Measurements from ENCODE around the gene SKIDA1. TPM values are rescaled to one million over a fixed set of nuclear protein-coding genes. Genes with fewer than 3 reads are reported as not detected.
A peak's percentile ranks its signal among the peaks of the same experiment; 100 is the strongest.
"Not testable (repeated sequence)": the region's sequence is repeated elsewhere in the genome, so short reads cannot be mapped to it uniquely, and the experiment has no call there.

The SKIDA1 gene
- 1 to 10 TPM in 2 of 4 donors, under 1 TPM in 2; 0.53 to 3.0 (median 1.2) TPM for total RNA-seq

GRCh38 chr10:21525367-21526187 lies at the start of gene SKIDA1:
Gene SKIDA1 (minus strand): TSS chr10:21525682. CDS start chr10:21517822, 7,860 bp downstream.
- Histone ChIP-seq H3K27ac (peak within 1 kb of the TSS; percentile 98), H3K4me1 (peaks cover 40% of the 10 kb centered on the region), H3K4me3 (peak within 1 kb of the TSS; percentile 67), H3K36me3 (no peaks in the 10 kb centered on the region), H3K27me3 (no peaks in the 10 kb centered on the region), H3K9me3 (no peaks in the 10 kb centered on the region)
- WGBS, result 3% methylated on average over 27 of the region's 64 CpGs
- TF ChIP-seq POLR2AphosphoS5 (IDR thresholded peaks at IDR 0.05) (peak in 1 of 3 donors; percentile 6), EP300 (IDR thresholded peaks at IDR 0.05) (no peak), POLR2A (IDR thresholded peaks at IDR 0.05) (peak in 1 of 2 donors; percentile 21)
- DNase-seq (ENCODE audit: low spot score in 2 of 2), result peak in 1 of 2 donors; percentile 87

GRCh38 chr10:21574514-21574913 lies 49.0 kb upstream of the SKIDA1 start:
- not testable (repeated sequence) for H3K36me3 ChIP-seq; H3K27me3 ChIP-seq; H3K9me3 ChIP-seq; H3K4me1 ChIP-seq; H3K4me3 ChIP-seq; H3K27ac ChIP-seq; DNase-seq (ENCODE audit: low spot score in 2 of 2)
- WGBS, result 93% methylated on average over 2 of the region's 2 CpGs

DNA sequence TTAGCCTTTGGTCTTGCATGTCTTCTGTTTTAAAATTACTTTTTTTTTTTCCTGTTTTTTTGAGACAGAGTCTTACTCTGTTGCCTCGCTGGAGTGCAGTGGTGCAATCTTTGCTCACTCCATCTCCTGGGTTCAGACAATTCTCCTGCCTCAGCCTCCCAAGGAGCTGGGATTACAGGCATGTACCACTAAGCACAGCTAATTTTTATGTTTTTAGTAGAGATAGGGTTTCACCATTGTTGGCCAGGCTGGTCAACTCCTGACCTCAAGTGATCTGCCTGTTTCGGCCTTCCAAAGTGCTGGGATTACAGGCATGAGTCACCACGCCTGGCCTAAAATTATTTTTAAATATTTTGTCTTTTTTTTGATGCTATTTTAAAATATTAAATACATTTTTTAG lies 47.1 kb upstream of the SKIDA1 start:
- WGBS, result 63% methylated on average over 3 of the region's 3 CpGs
- H3K4me3 ChIP-seq, result no peak overlapping the region
- H3K36me3 ChIP-seq, result peaks cover 2% of the 10 kb centered on the region
- H3K4me1 ChIP-seq, result peaks cover 9% of the 10 kb centered on the region
- H3K9me3 ChIP-seq, result no peaks in the 10 kb centered on the region
- H3K27ac ChIP-seq, result no peak overlapping the region
- no peaks in the 10 kb centered on the region for H3K27me3 ChIP-seq
- no peak for DNase-seq (ENCODE audit: low spot score in 2 of 2)
- no peak for TF ChIP-seq POLR2AphosphoS5 (IDR thresholded peaks at IDR 0.05)
- TF ChIP-seq EP300 (IDR thresholded peaks at IDR 0.05), result no peak
- TF ChIP-seq, protein P1, sequence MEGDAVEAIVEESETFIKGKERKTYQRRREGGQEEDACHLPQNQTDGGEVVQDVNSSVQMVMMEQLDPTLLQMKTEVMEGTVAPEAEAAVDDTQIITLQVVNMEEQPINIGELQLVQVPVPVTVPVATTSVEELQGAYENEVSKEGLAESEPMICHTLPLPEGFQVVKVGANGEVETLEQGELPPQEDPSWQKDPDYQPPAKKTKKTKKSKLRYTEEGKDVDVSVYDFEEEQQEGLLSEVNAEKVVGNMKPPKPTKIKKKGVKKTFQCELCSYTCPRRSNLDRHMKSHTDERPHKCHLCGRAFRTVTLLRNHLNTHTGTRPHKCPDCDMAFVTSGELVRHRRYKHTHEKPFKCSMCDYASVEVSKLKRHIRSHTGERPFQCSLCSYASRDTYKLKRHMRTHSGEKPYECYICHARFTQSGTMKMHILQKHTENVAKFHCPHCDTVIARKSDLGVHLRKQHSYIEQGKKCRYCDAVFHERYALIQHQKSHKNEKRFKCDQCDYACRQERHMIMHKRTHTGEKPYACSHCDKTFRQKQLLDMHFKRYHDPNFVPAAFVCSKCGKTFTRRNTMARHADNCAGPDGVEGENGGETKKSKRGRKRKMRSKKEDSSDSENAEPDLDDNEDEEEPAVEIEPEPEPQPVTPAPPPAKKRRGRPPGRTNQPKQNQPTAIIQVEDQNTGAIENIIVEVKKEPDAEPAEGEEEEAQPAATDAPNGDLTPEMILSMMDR (IDR thresholded peaks at IDR 0.05), result no peak

DNA sequence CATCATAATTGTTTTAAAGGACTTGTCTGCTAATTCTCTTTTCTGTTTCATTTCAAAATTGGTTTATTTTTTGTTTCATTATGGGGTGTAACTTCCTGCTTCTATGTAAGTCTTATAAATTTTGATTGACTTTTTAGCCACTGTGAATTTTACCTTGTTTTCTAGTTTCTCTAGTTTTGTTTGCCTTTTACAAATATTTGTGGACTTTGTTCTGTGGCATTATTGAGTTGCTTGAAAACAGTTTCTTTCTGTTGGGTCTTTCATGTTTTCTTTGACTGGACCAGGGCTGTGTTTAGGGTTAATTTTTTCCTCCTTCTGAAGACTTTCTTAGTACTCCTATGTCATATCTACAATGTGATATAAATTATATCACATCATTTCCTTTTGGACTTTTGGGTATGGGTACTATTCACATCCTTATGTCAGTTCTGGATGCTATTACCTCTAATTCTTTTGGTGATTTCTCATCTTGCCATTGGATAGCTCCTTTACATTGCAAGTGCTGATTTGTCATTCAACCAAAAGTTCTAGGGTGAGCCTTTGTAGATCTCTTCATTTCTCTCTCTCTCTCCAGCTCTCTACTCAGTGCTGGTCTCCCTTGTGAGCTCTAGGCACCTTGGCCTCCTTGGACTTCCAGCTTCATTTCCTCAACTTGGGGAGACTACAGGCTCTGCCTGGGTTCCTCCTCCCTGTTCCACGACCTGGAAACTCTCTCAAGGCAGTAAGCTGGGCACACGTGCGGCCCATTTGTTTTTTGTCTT lies 45.5 kb upstream of the SKIDA1 start:
- no peaks in the 10 kb centered on the region for H3K27me3 ChIP-seq
- H3K27ac ChIP-seq, result no peak overlapping the region
- H3K36me3 ChIP-seq, result peaks cover 2% of the 10 kb centered on the region
- WGBS, result 64% methylated on average over 3 of the region's 3 CpGs
- H3K4me3 ChIP-seq, result no peak overlapping the region
- no peaks in the 10 kb centered on the region for H3K9me3 ChIP-seq
- DNase-seq (ENCODE audit: low spot score in 2 of 2), result no peak
- no peak for TF ChIP-seq POLR2AphosphoS5 (IDR thresholded peaks at IDR 0.05)
- no peak for TF ChIP-seq POLR2A (IDR thresholded peaks at IDR 0.05)
- TF ChIP-seq, protein P1 (IDR thresholded peaks at IDR 0.05), result no peak
- TF ChIP-seq EP300 (IDR thresholded peaks at IDR 0.05), result no peak
- peaks cover 9% of the 10 kb centered on the region for H3K4me1 ChIP-seq

GRCh38 chr10:21558984-21559383 lies 33.5 kb upstream of the SKIDA1 start:
- H3K4me1 ChIP-seq; DNase-seq (ENCODE audit: low spot score in 2 of 2); H3K27ac ChIP-seq; H3K9me3 ChIP-seq; H3K4me3 ChIP-seq; H3K27me3 ChIP-seq: not testable (repeated sequence)
- peaks cover 56% of the 10 kb centered on the region for H3K36me3 ChIP-seq
- WGBS, result 95% methylated on average over 7 of the region's 7 CpGs

DNA sequence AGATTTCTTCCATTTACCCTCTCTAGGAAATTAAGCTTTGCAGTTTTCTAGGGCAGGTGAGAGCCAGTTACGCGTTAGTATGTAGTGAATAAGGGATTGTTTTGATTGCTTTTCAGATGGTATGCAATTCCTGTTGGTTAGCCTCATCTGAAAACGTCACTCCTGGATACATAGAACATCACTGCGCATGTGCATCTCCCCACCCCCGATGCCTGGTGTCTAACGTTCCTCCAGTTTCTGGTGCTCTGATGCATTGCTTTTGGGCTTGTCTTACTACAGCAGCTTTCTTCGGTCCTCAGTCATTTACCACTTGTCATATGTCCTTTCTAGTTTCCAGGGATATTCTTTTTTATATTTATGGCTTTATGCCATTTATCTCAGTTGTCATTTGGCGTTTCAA lies 31.0 kb upstream of the SKIDA1 start:
- H3K36me3 ChIP-seq, result peaks cover 76% of the 10 kb centered on the region
- TF ChIP-seq EP300 (IDR thresholded peaks at IDR 0.05), result no peak
- TF ChIP-seq, protein P1 (IDR thresholded peaks at IDR 0.05), result no peak
- TF ChIP-seq POLR2AphosphoS5 (IDR thresholded peaks at IDR 0.05), result no peak
- TF ChIP-seq POLR2A (IDR thresholded peaks at IDR 0.05), result no peak
- H3K4me3 ChIP-seq, result no peak overlapping the region
- no peaks in the 10 kb centered on the region for H3K4me1 ChIP-seq
- H3K27ac ChIP-seq, result no peak overlapping the region
- H3K27me3 ChIP-seq, result no peaks in the 10 kb centered on the region
- no peak for DNase-seq (ENCODE audit: low spot score in 2 of 2)
- no peaks in the 10 kb centered on the region for H3K9me3 ChIP-seq
- 81% methylated on average over 8 of the region's 8 CpGs for WGBS
